ENCODE measurements around the gene NAPG. TPM values are rescaled to one million over a fixed set of nuclear protein-coding genes. Genes with fewer than 3 reads are reported as not detected.
"Not testable (repeated sequence)": the region's sequence is repeated elsewhere in the genome, so short reads cannot be mapped to it uniquely, and the experiment has no call there.

NAPG gene
- total and polyA plus RNA-seq, 2 donors (not counting 3 experiments of a cell fraction or from before 2014, with no cell fraction given): 10.8 to 34.1 TPM

- Histone ChIP-seq H3K79me2 (ENCODE audit: control insufficient read depth, insufficient read depth, low read length) (peaks cover 12% of the 10 kb centered on the region), H3K9ac (replicated peaks; ENCODE audit: extremely low read depth, insufficient read depth, low read length) (no peak overlapping the region), H2AFZ (ENCODE audit: low read depth, low read length) (no peak overlapping the region), H3K4me1 (ENCODE audit: control insufficient read depth, extremely low read depth, insufficient read depth, low read length) (peaks cover 5% of the 10 kb centered on the region), H3K27ac (ENCODE audit: insufficient read depth, low read depth, low read length) (no peak overlapping the region), H3K9me1 (replicated peaks; ENCODE audit: control insufficient read depth, extremely low read depth, insufficient read depth, low read length) (no peaks in the 10 kb centered on the region), H4K20me1 (replicated peaks; ENCODE audit: control insufficient read depth, extremely low read depth, insufficient read depth, low read length) (peaks cover 2% of the 10 kb centered on the region), H3K4me2 (ENCODE audit: insufficient read depth, low read length) (no peak overlapping the region), H3K9me3 (replicated peaks; ENCODE audit: control insufficient read depth, insufficient read depth, low read length) (no peaks in the 10 kb centered on the region), H3K36me3 (ENCODE audit: control insufficient read depth in 2 of 2, extremely low read depth in 1 of 2, insufficient read depth in 2 of 2, low read length in 2 of 2) (peaks cover 6 to 16% of the 10 kb centered on the region in 2 experiments), H3K27me3 (ENCODE audit: control insufficient read depth in 2 of 2, insufficient read depth in 2 of 2, low read length in 2 of 2) (no peaks in the 10 kb centered on the region), H3K4me3 (replicated peaks in 1 of 3; ENCODE audit: insufficient read depth in 1 of 3, low read depth in 1 of 3, low read length in 3 of 3) (no peak overlapping the region)
- ChIA-PET POLR2A (no interaction called here), CTCF (interaction anchor here (1.0 to 1.3 kb wide), 3 partner anchors 9 to 567 kb away, joined by 3 to 4 read pairs (median 3); no protein-coding TSS in a partner anchor)
- dilution Hi-C loops (cut with MboI; ENCODE audit: extremely low pct_ligation_motif_present, low sequenced_read_pairs): no loop called here
- no TSS peak for BruUV-seq (replicated peaks)
- no peak for DNase-seq (ENCODE audit: low read depth, low spot score)
- intact Hi-C loops (cut with micrococcal nuclease): no loop called here
- no peak for FAIRE-seq
- TF ChIP-seq FOS (IDR thresholded peaks at IDR 0.05; ENCODE audit: borderline replicate concordance, insufficient read depth, low read length) (no peak), EZH2 (IDR thresholded peaks at IDR 0.05; ENCODE audit: borderline replicate concordance, low read depth, low read length, severe bottlenecking) (no peak), CTCF (IDR thresholded peaks at IDR 0.05; ENCODE audit: extremely low read depth in 1 of 2, insufficient read depth in 1 of 2, low read depth in 1 of 2, low read length in 2 of 2) (no peak), POLR2A (IDR thresholded peaks at IDR 0.05; ENCODE audit: low read depth, low read length) (no peak), MAX (IDR thresholded peaks at IDR 0.05; ENCODE audit: insufficient read depth, insufficient read length) (no peak), MYC (IDR thresholded peaks at IDR 0.05; ENCODE audit: low read depth, low read length) (no peak), JUN (IDR thresholded peaks at IDR 0.05; ENCODE audit: borderline replicate concordance, insufficient read depth, insufficient read length, low read depth) (no peak), GATA2 (IDR thresholded peaks at IDR 0.05; ENCODE audit: insufficient read depth, insufficient read length, low read depth, low read length) (no peak), POLR2AphosphoS5 (IDR thresholded peaks at IDR 0.05; ENCODE audit: insufficient read depth, low read depth, low read length) (no peak)
These were observed 11.9 kb downstream of the NAPG start for GRCh38 chr18:10537765-10538164.

GRCh38 chr18:10539124-10539523 lies 13.3 kb downstream of the NAPG start:
- H3K27ac ChIP-seq (ENCODE audit: insufficient read depth, low read depth, low read length); H3K27me3 ChIP-seq (ENCODE audit: control insufficient read depth in 2 of 2, insufficient read depth in 2 of 2, low read length in 2 of 2); dilution Hi-C loops (cut with MboI; ENCODE audit: extremely low pct_ligation_motif_present, low sequenced_read_pairs); intact Hi-C loops (cut with micrococcal nuclease); POLR2A ChIA-PET; H3K9me3 ChIP-seq (replicated peaks; ENCODE audit: control insufficient read depth, insufficient read depth, low read length); FAIRE-seq; H3K4me3 ChIP-seq (replicated peaks in 1 of 3; ENCODE audit: insufficient read depth in 1 of 3, low read depth in 1 of 3, low read length in 3 of 3); H2AFZ ChIP-seq (ENCODE audit: low read depth, low read length); H3K9me1 ChIP-seq (replicated peaks; ENCODE audit: control insufficient read depth, extremely low read depth, insufficient read depth, low read length); H4K20me1 ChIP-seq (replicated peaks; ENCODE audit: control insufficient read depth, extremely low read depth, insufficient read depth, low read length); H3K9ac ChIP-seq (replicated peaks; ENCODE audit: extremely low read depth, insufficient read depth, low read length); H3K4me2 ChIP-seq (ENCODE audit: insufficient read depth, low read length); DNase-seq (ENCODE audit: low read depth, low spot score); BruUV-seq (replicated peaks): not testable (repeated sequence)
- peaks cover 13% of the 10 kb centered on the region for H3K79me2 ChIP-seq (ENCODE audit: control insufficient read depth, insufficient read depth, low read length)
- CTCF ChIA-PET: interaction anchor here (1.1 kb wide), 1 partner anchor 8 kb away, joined by 3 read pairs; no protein-coding TSS in a partner anchor
- peaks cover 7 to 17% of the 10 kb centered on the region in 2 experiments for H3K36me3 ChIP-seq (ENCODE audit: control insufficient read depth in 2 of 2, extremely low read depth in 1 of 2, insufficient read depth in 2 of 2, low read length in 2 of 2)
- peaks cover 10% of the 10 kb centered on the region for H3K4me1 ChIP-seq (ENCODE audit: control insufficient read depth, extremely low read depth, insufficient read depth, low read length)
